ENCODE results near the gene CERS6.

CERS6 gene

GRCh38 chr2:168671932-168672331 lies 215.9 kb downstream of the CERS6 start:
- TF ChIP-seq, protein P1, sequence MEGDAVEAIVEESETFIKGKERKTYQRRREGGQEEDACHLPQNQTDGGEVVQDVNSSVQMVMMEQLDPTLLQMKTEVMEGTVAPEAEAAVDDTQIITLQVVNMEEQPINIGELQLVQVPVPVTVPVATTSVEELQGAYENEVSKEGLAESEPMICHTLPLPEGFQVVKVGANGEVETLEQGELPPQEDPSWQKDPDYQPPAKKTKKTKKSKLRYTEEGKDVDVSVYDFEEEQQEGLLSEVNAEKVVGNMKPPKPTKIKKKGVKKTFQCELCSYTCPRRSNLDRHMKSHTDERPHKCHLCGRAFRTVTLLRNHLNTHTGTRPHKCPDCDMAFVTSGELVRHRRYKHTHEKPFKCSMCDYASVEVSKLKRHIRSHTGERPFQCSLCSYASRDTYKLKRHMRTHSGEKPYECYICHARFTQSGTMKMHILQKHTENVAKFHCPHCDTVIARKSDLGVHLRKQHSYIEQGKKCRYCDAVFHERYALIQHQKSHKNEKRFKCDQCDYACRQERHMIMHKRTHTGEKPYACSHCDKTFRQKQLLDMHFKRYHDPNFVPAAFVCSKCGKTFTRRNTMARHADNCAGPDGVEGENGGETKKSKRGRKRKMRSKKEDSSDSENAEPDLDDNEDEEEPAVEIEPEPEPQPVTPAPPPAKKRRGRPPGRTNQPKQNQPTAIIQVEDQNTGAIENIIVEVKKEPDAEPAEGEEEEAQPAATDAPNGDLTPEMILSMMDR (IDR thresholded peaks at IDR 0.05; ENCODE audit: control insufficient read depth, extremely low read depth, insufficient read depth): no peak
- DNase-seq (ENCODE audit: low read depth): no peak
- no peak overlapping the region for H3K4me3 ChIP-seq (ENCODE audit: low read depth, low read length)

DNA sequence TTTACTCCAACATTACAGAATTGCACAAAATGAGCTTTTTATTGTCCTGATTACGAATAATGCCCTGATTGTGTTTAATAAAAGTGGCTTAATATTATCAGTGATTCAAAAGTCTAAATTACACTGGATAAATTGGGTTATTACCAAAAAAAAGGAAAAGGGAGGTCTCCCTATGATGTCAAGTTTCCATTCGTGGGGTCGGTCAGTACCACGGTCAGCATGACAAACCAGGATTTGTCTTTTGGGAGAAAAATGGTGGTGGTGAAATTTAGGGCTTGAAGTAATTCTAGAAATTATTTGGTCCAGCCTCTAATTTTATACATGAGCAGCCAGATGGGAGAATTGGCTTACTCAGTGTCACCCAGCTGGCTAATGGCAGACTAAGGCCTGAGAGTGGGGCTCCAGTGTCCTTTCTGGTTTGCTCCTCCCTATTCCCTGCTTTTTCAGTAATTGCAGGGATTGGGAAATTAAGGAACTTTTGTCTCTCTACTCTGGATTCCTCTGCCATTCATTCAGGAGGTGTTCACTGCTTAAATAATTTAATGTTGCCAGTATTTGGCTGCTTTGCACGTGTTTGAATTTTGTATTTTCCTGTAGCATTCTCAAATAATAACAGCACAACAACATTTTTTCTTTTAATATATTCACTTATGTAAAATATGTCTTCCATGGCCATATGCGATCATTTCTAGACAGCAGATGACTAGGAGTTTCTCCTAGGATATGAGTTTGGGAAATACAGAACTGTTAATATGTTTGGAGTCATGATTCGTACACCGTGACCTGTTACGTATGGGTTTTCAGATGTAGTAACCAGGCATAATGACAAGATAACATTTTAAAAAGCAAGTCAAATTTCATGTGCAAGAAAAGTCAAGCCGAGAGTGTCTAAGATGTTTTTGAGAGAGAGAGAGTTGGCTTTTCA lies 217.5 kb downstream of the CERS6 start:
- TF ChIP-seq, protein P1 (IDR thresholded peaks at IDR 0.05; ENCODE audit: control insufficient read depth, extremely low read depth, insufficient read depth): no peak
- H3K4me3 ChIP-seq (ENCODE audit: low read depth, low read length): no peak overlapping the region
- DNase-seq (ENCODE audit: low read depth): no peak

- no peak overlapping the region for H3K4me3 ChIP-seq (ENCODE audit: low read depth, low read length)
- TF ChIP-seq, protein P1 (IDR thresholded peaks at IDR 0.05; ENCODE audit: control insufficient read depth, extremely low read depth, insufficient read depth): no peak
- peak; percentile 63 for DNase-seq (ENCODE audit: low read depth)
These were observed 222.2 kb downstream of the CERS6 start for GRCh38 chr2:168678153-168678853.

GRCh38 chr2:168679081-168679480 lies 223.0 kb downstream of the CERS6 start:
- TF ChIP-seq, protein P1 (IDR thresholded peaks at IDR 0.05; ENCODE audit: control insufficient read depth, extremely low read depth, insufficient read depth): no peak
- no peak for DNase-seq (ENCODE audit: low read depth)
- no peak overlapping the region for H3K4me3 ChIP-seq (ENCODE audit: low read depth, low read length)

DNA sequence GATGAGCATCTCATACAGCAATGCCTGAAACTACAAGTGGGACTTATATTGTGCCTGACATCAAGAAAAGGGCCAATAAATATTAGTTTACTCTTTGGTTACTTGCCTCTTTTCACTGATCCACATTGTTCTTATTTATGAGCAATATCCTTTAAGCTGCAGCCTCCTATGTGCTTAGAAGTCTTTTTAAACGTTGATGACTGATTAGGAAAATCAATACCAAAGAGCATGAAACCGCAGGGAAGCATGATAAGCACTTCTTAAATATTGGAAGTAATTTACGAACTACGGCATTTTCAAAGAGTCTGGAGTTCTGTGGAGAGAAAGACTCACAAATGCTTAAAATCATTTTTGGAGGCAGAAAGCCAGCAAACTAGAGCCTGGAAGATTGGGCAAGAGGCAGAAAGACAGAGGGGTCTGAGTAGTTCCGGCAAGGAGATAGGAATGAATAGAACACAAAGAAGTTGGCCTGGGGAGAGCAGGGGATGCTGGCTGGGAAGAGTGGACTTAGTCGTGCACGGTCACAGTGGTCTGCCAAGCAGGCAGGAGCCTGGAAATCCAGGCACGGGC lies 223.8 kb downstream of the CERS6 start:
- no peak for DNase-seq (ENCODE audit: low read depth)
- TF ChIP-seq, protein P1 (IDR thresholded peaks at IDR 0.05; ENCODE audit: control insufficient read depth, extremely low read depth, insufficient read depth): no peak
- H3K4me3 ChIP-seq (ENCODE audit: low read depth, low read length): no peak overlapping the region

GRCh38 chr2:168683996-168684395 lies 227.9 kb downstream of the CERS6 start:
- TF ChIP-seq, protein P1 (IDR thresholded peaks at IDR 0.05; ENCODE audit: control insufficient read depth, extremely low read depth, insufficient read depth): no peak
- no peak for DNase-seq (ENCODE audit: low read depth)
- no peak overlapping the region for H3K4me3 ChIP-seq (ENCODE audit: low read depth, low read length)
